WTC11 (cell line): ENCODE results near the gene SHCBP1. TPM values are rescaled to one million over a fixed set of nuclear protein-coding genes. Genes with fewer than 3 reads are reported as not detected.

Source experiments
- ATAC-seq: fragments of 200-7000 bp; cut with Tn5 transposase; 2 replicates; pipeline ENCODE4 v1.10.0; 2021; ENCODE audit warnings: mild to moderate bottlenecking, moderate library complexity
- CTCF ChIA-PET: fragments of 300-600 bp; sonication (Branson Sonifier 250); formaldehyde crosslinking; loops from one replicate; lab custom pipeline; 2021; ENCODE audit warnings: antibody characterized with exemption; lab: Charles Lee
- POLR2A ChIA-PET: fragments of 350-600 bp; sonication (Branson Sonifier 250); formaldehyde crosslinking; loops from one replicate; lab custom pipeline; 2021; ENCODE audit warnings: antibody characterized with exemption; lab: Charles Lee
- DNase-seq: peaks from one replicate; pipeline ENCODE4 v3.0.0; 2021; ENCODE audit warnings: low spot score
- H3K27ac Mint-ChIP-seq: 2 replicates; pipeline ENCODE4 v1.8.0; 2021; ENCODE audit warnings: mixed read lengths
- H3K27me3 Mint-ChIP-seq: 2 replicates; pipeline ENCODE4 v1.8.0; 2021; ENCODE audit warnings: low read depth, mild to moderate bottlenecking, moderate library complexity, mixed read lengths
- H3K36me3 Mint-ChIP-seq: 2 replicates; pipeline ENCODE4 v1.8.0; 2021; ENCODE audit warnings: mixed read lengths
- H3K4me1 Mint-ChIP-seq: 2 replicates; pipeline ENCODE4 v1.8.0; 2022; ENCODE audit warnings: mixed read lengths
- H3K4me3 Mint-ChIP-seq: 2 replicates; pipeline ENCODE4 v1.8.0; 2021; ENCODE audit warnings: mild to moderate bottlenecking, moderate library complexity, mixed read lengths
- H3K9me3 Mint-ChIP-seq: 2 replicates; pipeline ENCODE4 v1.8.0; 2021; ENCODE audit warnings: mixed read lengths
- ATF1 ChIP-seq: sonication (generic); formaldehyde crosslinking; IDR thresholded peaks from 2 replicates; pipeline ENCODE4 v1.8.1; 2023; ENCODE audit warnings: mild to moderate bottlenecking, moderate library complexity, missing genetic modification reagents
- ATF2 ChIP-seq: sonication (generic); formaldehyde crosslinking; IDR thresholded peaks from 2 replicates; pipeline ENCODE4 v1.8.1; 2022; ENCODE audit warnings: low read depth, missing genetic modification reagents, borderline replicate concordance
- ATF3 ChIP-seq: sonication (generic); formaldehyde crosslinking; conservative IDR thresholded peaks from 2 replicates; pipeline ENCODE4 v1.8.1; 2022; ENCODE audit warnings: mild to moderate bottlenecking, missing genetic modification reagents
- CREM ChIP-seq: sonication (generic); formaldehyde crosslinking; IDR thresholded peaks from 2 replicates; pipeline ENCODE4 v1.8.1; 2022; ENCODE audit warnings: mild to moderate bottlenecking, missing genetic modification reagents, moderate library complexity
- E2F1 ChIP-seq: sonication (generic); formaldehyde crosslinking; IDR thresholded peaks from 2 replicates; pipeline ENCODE4 v1.8.0; 2022; ENCODE audit warnings: mild to moderate bottlenecking, missing genetic modification reagents
- E2F5 ChIP-seq: sonication (generic); formaldehyde crosslinking; IDR thresholded peaks from 2 replicates; pipeline ENCODE4 v1.8.1; 2022; ENCODE audit warnings: mild to moderate bottlenecking, moderate library complexity, missing genetic modification reagents
- FOXP1 ChIP-seq: sonication (generic); formaldehyde crosslinking; IDR thresholded peaks from 2 replicates; pipeline ENCODE4 v1.8.0; 2022; ENCODE audit warnings: missing genetic modification reagents, mild to moderate bottlenecking, moderate library complexity, borderline replicate concordance
- FOXP4 ChIP-seq: sonication (generic); formaldehyde crosslinking; IDR thresholded peaks from 2 replicates; pipeline ENCODE4 v1.8.0; 2022; ENCODE audit warnings: mild to moderate bottlenecking, missing genetic modification reagents
- GTF2I ChIP-seq: fragments of 250-450 bp; sonication (Bioruptor Pico); conservative IDR thresholded peaks from 2 replicates; pipeline ENCODE4 v1.4.0; 2021; ENCODE audit warnings: mild to moderate bottlenecking
- HMGXB4 ChIP-seq: sonication (generic); formaldehyde crosslinking; IDR thresholded peaks from 2 replicates; pipeline ENCODE4 v1.8.1; 2023; ENCODE audit warnings: mild to moderate bottlenecking, moderate library complexity, missing genetic modification reagents
- IRF2 ChIP-seq: sonication (generic); formaldehyde crosslinking; IDR thresholded peaks from 2 replicates; pipeline ENCODE4 v1.8.0; 2022; ENCODE audit warnings: low read depth, missing genetic modification reagents, borderline replicate concordance
- MLX ChIP-seq: sonication (generic); formaldehyde crosslinking; IDR thresholded peaks from 2 replicates; pipeline ENCODE4 v1.8.1; 2023; ENCODE audit warnings: mild to moderate bottlenecking, missing genetic modification reagents, moderate library complexity
- NFE2L1 ChIP-seq: sonication (generic); formaldehyde crosslinking; IDR thresholded peaks from 2 replicates; pipeline ENCODE4 v1.8.1; 2023; ENCODE audit warnings: missing genetic modification reagents
- PRRX2 ChIP-seq: fragments of 250-450 bp; sonication (Bioruptor Pico); IDR thresholded peaks from 2 replicates; pipeline ENCODE4 v1.8.0; 2021; ENCODE audit warnings: mild to moderate bottlenecking
- TEAD1 ChIP-seq: sonication (generic); formaldehyde crosslinking; IDR thresholded peaks from 2 replicates; pipeline ENCODE4 v1.8.0; 2022; ENCODE audit warnings: mild to moderate bottlenecking, missing genetic modification reagents
- ZNF121 ChIP-seq: sonication (generic); formaldehyde crosslinking; IDR thresholded peaks from 2 replicates; pipeline ENCODE4 v1.8.0; 2023; ENCODE audit warnings: missing genetic modification reagents
- ZNF512 ChIP-seq: sonication (generic); formaldehyde crosslinking; IDR thresholded peaks from 2 replicates; pipeline ENCODE4 v1.8.1; 2022; ENCODE audit warnings: missing genetic modification reagents, borderline replicate concordance
- total RNA-seq: library from RNA; stranded (reverse); gene quantifications from 3 replicates; pipeline ENCODE4 v1.2.3, GENCODE V29; 2021

Gene SHCBP1
- total RNA-seq, 1 experiment from 2014 or later: 20.2 TPM

- ChIA-PET CTCF (interaction anchor here (1.2 to 2.5 kb wide), 2 partner anchors 12 to 181 kb away, joined by 3 to 7 read pairs; no protein-coding TSS in a partner anchor), POLR2A (interaction anchor here (0.6 to 2.1 kb wide), 3 partner anchors 8 to 17 kb away, joined by 3 to 8 read pairs (median 3); no protein-coding TSS in a partner anchor)
- Mint-ChIP-seq H3K4me1 (peaks cover 20% of the 10 kb centered on the region), H3K9me3 (no peaks in the 10 kb centered on the region), H3K27ac (peak overlapping the region; percentile 80), H3K27me3 (no peaks in the 10 kb centered on the region), H3K36me3 (peaks cover 33% of the 10 kb centered on the region), H3K4me3 (peak overlapping the region; percentile 94)
- no peak for ATAC-seq
- DNase-seq: no peak
- TF ChIP-seq FOXP1: no peak
- no peak for TF ChIP-seq NFE2L1 (CRISPR knock-in tag)
- no peak for TF ChIP-seq ZNF512 (CRISPR knock-in tag)
- TF ChIP-seq ATF2 (CRISPR knock-in tag): no peak
- TF ChIP-seq E2F1 (CRISPR knock-in tag): no peak
- TF ChIP-seq CREM: no peak
- TF ChIP-seq IRF2 (CRISPR knock-in tag): no peak
- TF ChIP-seq PRRX2 (CRISPR knock-in tag): no peak
- no peak for TF ChIP-seq TEAD1
- TF ChIP-seq ZNF121 (CRISPR knock-in tag): no peak
- no peak for TF ChIP-seq FOXP4 (CRISPR knock-in tag)
- no peak for TF ChIP-seq E2F5
- TF ChIP-seq ATF3: no peak
- TF ChIP-seq MLX (CRISPR knock-in tag): no peak
- no peak for TF ChIP-seq ATF1 (CRISPR knock-in tag)
- TF ChIP-seq GTF2I (CRISPR knock-in tag): no peak
- no peak for TF ChIP-seq HMGXB4 (CRISPR knock-in tag)
These were observed 743 bp downstream of the SHCBP1 start for GRCh38 chr16:46620266-46621005.
